Mesendoderm (in vitro differentiated cells): ENCODE measurements around the gene PLAC1. TPM values are rescaled to one million over a fixed set of nuclear protein-coding genes. Genes with fewer than 3 reads are reported as not detected.

ENCODE experiments used
- DNase-seq: peaks from one replicate; pipeline ENCODE4 v3.0.0; 2013
- H2AK5ac ChIP-seq: 2 replicates; pipeline ENCODE4 v1.6.1; 2013; ENCODE audit warnings: low read length, inconsistent platforms
- H2BK120ac ChIP-seq: 2 replicates; pipeline ENCODE4 v1.6.1; 2013; ENCODE audit warnings: low read depth, mild to moderate bottlenecking, low read length, moderate library complexity, mixed read lengths
- H2BK15ac ChIP-seq: replicated peaks from 2 replicates; pipeline ENCODE4 v1.6.1; 2013; ENCODE audit warnings: low read depth, mild to moderate bottlenecking, moderate library complexity
- H2BK5ac ChIP-seq: 2 replicates; pipeline ENCODE4 v1.6.1; 2013; ENCODE audit warnings: low read length, inconsistent platforms
- H3K18ac ChIP-seq: 2 replicates; pipeline ENCODE4 v1.6.1; 2013; ENCODE audit warnings: mild to moderate bottlenecking, low read length, mixed read lengths
- H3K23ac ChIP-seq: one replicate; pipeline ENCODE4 v1.6.1; 2013; ENCODE audit warnings: low read length
- H3K27ac ChIP-seq: 2 replicates; pipeline ENCODE4 v1.5.1; 2013; ENCODE audit warnings: low read depth, mild to moderate bottlenecking, inconsistent platforms, low read length, moderate library complexity
- H3K27me3 ChIP-seq: 2 replicates; pipeline ENCODE4 v1.6.1; 2013; ENCODE audit warnings: low read length, control low read depth, mild to moderate bottlenecking, inconsistent platforms; ENCODE audit not compliant: insufficient read depth, poor library complexity
- H3K36me3 ChIP-seq: 2 replicates; pipeline ENCODE4 v1.6.1; 2013; ENCODE audit warnings: low read length, inconsistent platforms; ENCODE audit not compliant: control insufficient read depth, insufficient read depth
- H3K4ac ChIP-seq: one replicate; pipeline ENCODE4 v1.6.1; 2013; ENCODE audit warnings: low read depth, mild to moderate bottlenecking, low read length, moderate library complexity
- H3K4me1 ChIP-seq: 2 replicates; pipeline ENCODE4 v1.6.1; 2013; ENCODE audit warnings: low read depth, low read length, inconsistent platforms; ENCODE audit not compliant: control insufficient read depth
- H3K4me2 ChIP-seq: 2 replicates; pipeline ENCODE4 v1.6.1; 2013; ENCODE audit warnings: low read length
- H3K4me3 ChIP-seq: 2 replicates; pipeline ENCODE4 v1.5.1; 2013; ENCODE audit warnings: mild to moderate bottlenecking, low read length
- H3K56ac ChIP-seq: one replicate; pipeline ENCODE4 v1.6.1; 2013; ENCODE audit warnings: low read length
- H3K79me1 ChIP-seq: 2 replicates; pipeline ENCODE4 v1.6.1; 2013; ENCODE audit warnings: low read length, inconsistent platforms
- H3K79me2 ChIP-seq: 2 replicates; pipeline ENCODE4 v1.6.1; 2013; ENCODE audit warnings: mild to moderate bottlenecking, low read length; ENCODE audit not compliant: control insufficient read depth, insufficient read depth
- H3K9ac ChIP-seq: 2 replicates; pipeline ENCODE4 v1.6.1; 2013; ENCODE audit warnings: low read length, inconsistent platforms
- H4K5ac ChIP-seq: one replicate; pipeline ENCODE4 v1.6.1; 2013; ENCODE audit warnings: low read length
- H4K8ac ChIP-seq: one replicate; pipeline ENCODE4 v1.6.1; 2013; ENCODE audit warnings: low read depth, mild to moderate bottlenecking, control low read depth, low read length, moderate library complexity
- WGBS: extraction: QIAGEN DNeasy Blood & Tissue Kit; methylation state at CpG from one replicate; pipeline ENCODE4 v1.1.7; 2013; ENCODE audit warnings: low lambda C conversion rate, missing lambda C conversion rate; ENCODE audit not compliant: insufficient coverage; ENCODE audit errors: extremely low coverage; 5-methylcytosine and 5-hydroxymethylcytosine counted together
- small RNA-seq: library from polyadenylated mRNA; stranded (forward); fragments of <200 nt; extraction: miRNeasy Mini kit (QIAGEN cat#:217004); gene quantifications from one replicate; pipeline ENCODE3, GENCODE V24; 2013; ENCODE audit not compliant: insufficient read depth

The PLAC1 gene

DNA sequence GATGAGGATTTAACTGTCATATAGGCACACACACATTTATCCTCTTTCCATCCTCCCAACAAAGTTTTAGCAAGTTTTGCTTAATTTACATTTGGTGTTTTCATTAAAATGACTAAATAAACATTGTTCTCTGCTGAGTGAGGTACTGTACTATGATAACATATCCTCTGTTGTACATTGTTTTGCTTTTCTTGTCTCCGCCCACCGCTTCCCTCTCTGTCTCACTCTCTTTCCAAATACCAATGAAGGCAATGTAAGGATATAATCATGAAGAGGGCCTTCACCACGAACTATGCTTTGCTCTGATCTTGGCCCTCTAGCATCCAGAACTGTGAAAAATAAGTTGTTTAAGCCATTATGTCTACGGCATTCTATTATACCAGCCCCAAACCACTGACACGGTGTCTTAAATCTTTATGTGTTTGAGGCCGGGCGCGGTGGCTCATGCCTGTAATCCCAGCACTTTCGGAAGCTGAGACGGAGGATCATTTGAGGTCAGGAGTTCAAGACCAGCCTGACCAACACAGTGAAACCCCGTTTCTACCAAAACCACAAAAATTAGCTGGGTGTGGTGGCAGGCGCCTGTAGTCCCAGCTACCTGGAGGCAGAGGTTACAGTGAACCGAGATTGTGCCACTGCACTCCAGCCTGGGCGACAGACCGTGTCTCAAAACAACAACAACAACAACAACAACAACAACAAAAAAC lies 133.0 kb downstream of the PLAC1 start:
- WGBS, result no CpG with 5 or more reads among the region's 15 CpGs
- no peaks in the 10 kb centered on the region for H3K27me3 ChIP-seq
- no peak overlapping the region for H3K27ac ChIP-seq
- no peak overlapping the region for H4K5ac ChIP-seq
- H3K4me2 ChIP-seq, result no peak overlapping the region
- no peak overlapping the region for H3K4ac ChIP-seq
- H3K56ac ChIP-seq, result no peak overlapping the region
- DNase-seq, result no peak
- H3K79me2 ChIP-seq, result no peaks in the 10 kb centered on the region
- no peak overlapping the region for H2BK15ac ChIP-seq
- no peaks in the 10 kb centered on the region for H3K36me3 ChIP-seq
- no peak overlapping the region for H4K8ac ChIP-seq
- no peak overlapping the region for H3K18ac ChIP-seq
- H3K9ac ChIP-seq, result no peak overlapping the region
- no peaks in the 10 kb centered on the region for H3K79me1 ChIP-seq
- no peak overlapping the region for H2AK5ac ChIP-seq
- no peak overlapping the region for H3K4me3 ChIP-seq
- H2BK5ac ChIP-seq, result no peak overlapping the region
- H3K23ac ChIP-seq, result no peak overlapping the region
- no peaks in the 10 kb centered on the region for H3K4me1 ChIP-seq
- no peak overlapping the region for H2BK120ac ChIP-seq

DNA sequence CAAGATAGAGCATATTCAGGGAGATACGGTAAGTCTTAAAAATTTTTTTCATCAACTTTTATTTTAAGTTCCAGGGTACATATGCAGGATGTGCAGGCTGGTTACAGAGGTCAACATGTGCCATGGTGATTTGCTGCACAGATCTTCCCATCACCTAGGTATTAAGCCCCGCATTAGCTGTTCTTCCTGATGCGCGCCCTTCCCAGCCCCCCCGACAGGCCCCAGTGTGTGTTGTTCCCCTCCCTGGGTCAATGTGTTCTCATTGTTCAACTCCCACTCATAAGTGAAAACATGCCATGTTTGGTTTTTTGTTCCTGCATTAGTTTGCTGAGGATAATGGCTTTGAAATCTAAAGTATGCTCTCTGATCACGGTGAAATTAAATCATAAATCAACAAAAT lies 134.1 kb downstream of the PLAC1 start:
- no peak overlapping the region for H2BK120ac ChIP-seq
- no peak overlapping the region for H3K9ac ChIP-seq
- no peaks in the 10 kb centered on the region for H3K79me1 ChIP-seq
- H3K4ac ChIP-seq, result no peak overlapping the region
- no peak overlapping the region for H3K4me3 ChIP-seq
- no peaks in the 10 kb centered on the region for H3K4me1 ChIP-seq
- H2BK5ac ChIP-seq, result no peak overlapping the region
- H4K5ac ChIP-seq, result no peak overlapping the region
- no peaks in the 10 kb centered on the region for H3K27me3 ChIP-seq
- H3K4me2 ChIP-seq, result no peak overlapping the region
- no peaks in the 10 kb centered on the region for H3K36me3 ChIP-seq
- H3K79me2 ChIP-seq, result no peaks in the 10 kb centered on the region
- no peak overlapping the region for H3K18ac ChIP-seq
- H2AK5ac ChIP-seq, result no peak overlapping the region
- no CpG with 5 or more reads among the region's 6 CpGs for WGBS
- no peak overlapping the region for H4K8ac ChIP-seq
- no peak for DNase-seq
- no peak overlapping the region for H3K23ac ChIP-seq
- no peak overlapping the region for H3K27ac ChIP-seq
- H2BK15ac ChIP-seq, result no peak overlapping the region
- no peak overlapping the region for H3K56ac ChIP-seq

DNA sequence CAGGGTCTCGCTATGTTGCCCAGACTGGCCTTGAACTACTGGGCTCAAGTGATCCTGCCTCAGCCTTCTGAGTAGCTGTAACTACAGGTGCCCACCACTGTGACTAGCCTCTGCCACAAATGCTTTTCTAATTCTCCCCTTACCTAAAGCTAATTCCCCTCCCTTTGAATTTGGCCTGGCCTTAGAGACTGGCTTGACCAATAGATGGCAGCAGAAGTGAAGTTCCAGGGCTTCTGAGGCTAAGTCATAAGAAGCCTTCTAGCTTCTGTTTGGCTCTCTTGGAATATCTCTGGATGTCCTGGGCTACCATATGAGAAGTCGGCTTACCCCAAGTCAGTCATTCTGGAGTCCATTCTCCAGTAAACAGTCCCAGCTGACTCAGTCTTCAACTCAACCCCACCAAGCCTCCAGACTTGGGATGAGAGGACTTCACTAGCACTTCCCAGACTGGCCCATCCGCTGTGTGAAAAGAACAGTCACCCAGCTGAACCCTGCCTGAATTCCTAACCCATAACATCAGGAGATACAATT lies 137.3 kb downstream of the PLAC1 start:
- Histone ChIP-seq H2BK15ac (no peak overlapping the region), H3K27ac (no peak overlapping the region), H3K4me2 (no peak overlapping the region), H2AK5ac (no peak overlapping the region), H3K36me3 (no peaks in the 10 kb centered on the region), H3K4me1 (no peaks in the 10 kb centered on the region), H3K56ac (no peak overlapping the region), H3K23ac (no peak overlapping the region), H4K5ac (no peak overlapping the region), H3K4me3 (no peak overlapping the region), H3K9ac (no peak overlapping the region), H2BK120ac (no peak overlapping the region), H3K4ac (no peak overlapping the region), H3K79me1 (no peaks in the 10 kb centered on the region), H3K18ac (no peak overlapping the region), H3K79me2 (no peaks in the 10 kb centered on the region), H2BK5ac (no peak overlapping the region), H4K8ac (no peak overlapping the region), H3K27me3 (no peaks in the 10 kb centered on the region)
- WGBS, result no CpG with 5 or more reads among the region's 3 CpGs
- peak; percentile 89 for DNase-seq

Small RNAs within 50 kb of the gene (small RNA-seq; reads per million reads assigned to genes)
- gene AC004383.1, result not detected
- gene MIR450A1, result not detected
- gene MIR450A2, result not detected
- 138 reads per million, percentile 96 among the genes with 10 or more reads in this experiment for gene MIR450B
- 46.4 reads per million, percentile 94 among the genes with 10 or more reads in this experiment for gene MIR503
- 70.6 reads per million, percentile 95 among the genes with 10 or more reads in this experiment for gene MIR542
